ENCODE measurements around the gene NHERF2.

The NHERF2 gene

GRCh38 chr16:2061023-2061422, 34.3 kb downstream of the NHERF2 start:
- no peak for TF ChIP-seq CTCF (IDR thresholded peaks at IDR 0.05; ENCODE audit: low read depth, low read length)
- DNase-seq (ENCODE audit: extremely low read depth, low read depth): no peak

GRCh38 chr16:2061526-2061925, 34.8 kb downstream of the NHERF2 start:
- TF ChIP-seq CTCF (IDR thresholded peaks at IDR 0.05; ENCODE audit: low read depth, low read length): no peak
- no peak for DNase-seq (ENCODE audit: extremely low read depth, low read depth)

GRCh38 chr16:2062801-2063200, 36.1 kb downstream of the NHERF2 start:
- TF ChIP-seq CTCF (IDR thresholded peaks at IDR 0.05; ENCODE audit: low read depth, low read length): no peak

GRCh38 chr16:2063861-2064260, 37.2 kb downstream of the NHERF2 start:
- no peak for TF ChIP-seq CTCF (IDR thresholded peaks at IDR 0.05; ENCODE audit: low read depth, low read length)
- no peak for DNase-seq (ENCODE audit: extremely low read depth, low read depth)

More at GRCh38 chr16:2062801-2063200, 36.1 kb downstream of the NHERF2 start:
- DNase-seq (ENCODE audit: extremely low read depth, low read depth): no peak

- TF ChIP-seq CTCF (IDR thresholded peaks at IDR 0.05; ENCODE audit: low read depth, low read length): no peak
- no peak for DNase-seq (ENCODE audit: extremely low read depth, low read depth)
Measured at GRCh38 chr16:2064368-2064945, 37.8 kb downstream of the NHERF2 start.

- DNase-seq (ENCODE audit: extremely low read depth, low read depth): no peak
- TF ChIP-seq CTCF (IDR thresholded peaks at IDR 0.05; ENCODE audit: low read depth, low read length): no peak
Measured at GRCh38 chr16:2066139-2066538, 39.4 kb downstream of the NHERF2 start.

GRCh38 chr16:2070576-2071453, 44.1 kb downstream of the NHERF2 start:
- no peak for TF ChIP-seq CTCF (IDR thresholded peaks at IDR 0.05; ENCODE audit: low read depth, low read length)
- DNase-seq (ENCODE audit: extremely low read depth, low read depth): no peak
